ENCODE results near the gene NDUFV1.
"Not testable (repeated sequence)": the region's sequence is repeated elsewhere in the genome, so short reads cannot be mapped to it uniquely, and the experiment has no call there.

NDUFV1 gene

GRCh38 chr11:67657300-67657699 lies 50.6 kb downstream of the NDUFV1 start:
- no peak for DNase-seq

GRCh38 chr11:67659651-67660165 lies 53.0 kb downstream of the NDUFV1 start:
- DNase-seq = not testable (repeated sequence)

- not testable (repeated sequence) for DNase-seq
Measured at GRCh38 chr11:67660752-67661151, 54.0 kb downstream of the NDUFV1 start.
